HUES48 (cell line): ENCODE data around the gene OR2A25.

Experiments used
- H3K27ac ChIP-seq: one replicate; pipeline ENCODE4 v1.7.0; 2013; ENCODE audit warnings: low read depth, low read length, inconsistent platforms
- H3K27me3 ChIP-seq: 2 replicates; pipeline ENCODE4 v1.6.1; 2013; ENCODE audit warnings: mild to moderate bottlenecking, low read length; ENCODE audit not compliant: control insufficient read depth, insufficient read depth
- H3K36me3 ChIP-seq: 2 replicates; pipeline ENCODE4 v1.6.1; 2013; ENCODE audit warnings: low read length; ENCODE audit not compliant: control insufficient read depth, insufficient read depth
- H3K4me1 ChIP-seq: 2 replicates; pipeline ENCODE4 v1.6.1; 2013; ENCODE audit warnings: mild to moderate bottlenecking, low read length; ENCODE audit not compliant: control insufficient read depth, insufficient read depth
- H3K4me3 ChIP-seq: 2 replicates; pipeline ENCODE4 v1.5.1; 2013; ENCODE audit warnings: mild to moderate bottlenecking, low read depth, low read length
- H3K9ac ChIP-seq: 2 replicates; pipeline ENCODE4 v1.6.1; 2013; ENCODE audit warnings: mild to moderate bottlenecking, low read depth, low read length, moderate library complexity
- H3K9me3 ChIP-seq: 2 replicates; pipeline ENCODE4 v1.6.1; 2013; ENCODE audit warnings: low read length; ENCODE audit not compliant: control insufficient read depth, insufficient read depth

Gene OR2A25

GRCh38 chr7:144069511-144069910 is at the start of gene OR2A25:
OR2A25 (plus strand) TSS chr7:144069811; CDS start chr7:144074220, 4,409 bp downstream.
- no peak within 1 kb of the TSS for H3K27ac ChIP-seq
- H3K9ac ChIP-seq, result no peak within 1 kb of the TSS
- no peaks in the 10 kb centered on the region for H3K9me3 ChIP-seq
- H3K4me3 ChIP-seq, result no peak within 1 kb of the TSS
- H3K36me3 ChIP-seq, result no peaks in the 10 kb centered on the region
- no peaks in the 10 kb centered on the region for H3K4me1 ChIP-seq
- H3K27me3 ChIP-seq, result no peaks in the 10 kb centered on the region

- H3K27ac ChIP-seq, result no peak overlapping the region
- H3K27me3 ChIP-seq, result no peaks in the 10 kb centered on the region
- no peaks in the 10 kb centered on the region for H3K9me3 ChIP-seq
- H3K9ac ChIP-seq, result no peak overlapping the region
- no peaks in the 10 kb centered on the region for H3K36me3 ChIP-seq
- no peak overlapping the region for H3K4me3 ChIP-seq
- H3K4me1 ChIP-seq, result 0 out of 2 replicates have a peak, but pooled peaks cover 5% of the 10 kb centered on the region
Measured at GRCh38 chr7:144020340-144020739, 49.3 kb upstream of the OR2A25 start.

- H3K36me3 ChIP-seq, result no peaks in the 10 kb centered on the region
- H3K27ac ChIP-seq, result no peak overlapping the region
- H3K4me3 ChIP-seq, result no peak overlapping the region
- H3K27me3 ChIP-seq, result no peaks in the 10 kb centered on the region
- H3K9ac ChIP-seq, result no peak overlapping the region
- no peaks in the 10 kb centered on the region for H3K9me3 ChIP-seq
- H3K4me1 ChIP-seq, result 0 out of 2 replicates have a peak, but pooled peaks cover 5% of the 10 kb centered on the region
Measured at GRCh38 chr7:144022169-144022568, 47.4 kb upstream of the OR2A25 start.

- H3K36me3 ChIP-seq, result no peaks in the 10 kb centered on the region
- H3K27ac ChIP-seq, result no peak overlapping the region
- 0 out of 2 replicates have a peak, but pooled peaks cover 5% of the 10 kb centered on the region for H3K4me1 ChIP-seq
- H3K4me3 ChIP-seq, result no peak overlapping the region
- H3K9ac ChIP-seq, result no peak overlapping the region
- H3K9me3 ChIP-seq, result no peaks in the 10 kb centered on the region
- no peaks in the 10 kb centered on the region for H3K27me3 ChIP-seq
Measured at GRCh38 chr7:144023171-144023827, 46.3 kb upstream of the OR2A25 start.

GRCh38 chr7:144024213-144024612 is 45.4 kb upstream of the OR2A25 start:
- Histone ChIP-seq H3K36me3 (no peaks in the 10 kb centered on the region), H3K27me3 (no peaks in the 10 kb centered on the region), H3K9me3 (no peaks in the 10 kb centered on the region), H3K4me1 (0 out of 2 replicates have a peak, but pooled peaks cover 5% of the 10 kb centered on the region), H3K9ac (no peak overlapping the region), H3K27ac (no peak overlapping the region), H3K4me3 (no peak overlapping the region)

- Histone ChIP-seq H3K27ac (no peak overlapping the region), H3K4me3 (no peak overlapping the region), H3K9ac (no peak overlapping the region), H3K36me3 (no peaks in the 10 kb centered on the region), H3K27me3 (no peaks in the 10 kb centered on the region), H3K4me1 (0 out of 2 replicates have a peak, but pooled peaks cover 5% of the 10 kb centered on the region), H3K9me3 (no peaks in the 10 kb centered on the region)
Measured at GRCh38 chr7:144026203-144026883, 43.3 kb upstream of the OR2A25 start.

GRCh38 chr7:144027070-144027469 is 42.5 kb upstream of the OR2A25 start:
- H3K36me3 ChIP-seq, result no peaks in the 10 kb centered on the region
- H3K9me3 ChIP-seq, result no peaks in the 10 kb centered on the region
- H3K9ac ChIP-seq, result no peak overlapping the region
- H3K4me1 ChIP-seq, result 0 out of 2 replicates have a peak, but pooled peaks cover 5% of the 10 kb centered on the region
- no peaks in the 10 kb centered on the region for H3K27me3 ChIP-seq
- H3K27ac ChIP-seq, result no peak overlapping the region
- no peak overlapping the region for H3K4me3 ChIP-seq

- Histone ChIP-seq H3K4me3 (no peak overlapping the region), H3K9ac (no peak overlapping the region), H3K4me1 (no peaks in the 10 kb centered on the region), H3K27ac (no peak overlapping the region), H3K9me3 (no peaks in the 10 kb centered on the region), H3K36me3 (no peaks in the 10 kb centered on the region), H3K27me3 (no peaks in the 10 kb centered on the region)
Measured at GRCh38 chr7:144027974-144028373, 41.6 kb upstream of the OR2A25 start.

- no peak overlapping the region for H3K4me3 ChIP-seq
- no peaks in the 10 kb centered on the region for H3K27me3 ChIP-seq
- no peaks in the 10 kb centered on the region for H3K9me3 ChIP-seq
- H3K9ac ChIP-seq, result no peak overlapping the region
- H3K27ac ChIP-seq, result no peak overlapping the region
- H3K4me1 ChIP-seq, result no peaks in the 10 kb centered on the region
- H3K36me3 ChIP-seq, result no peaks in the 10 kb centered on the region
Measured at GRCh38 chr7:144028547-144028946, 41.1 kb upstream of the OR2A25 start.

- Histone ChIP-seq H3K4me1 (no peaks in the 10 kb centered on the region), H3K4me3 (no peak overlapping the region), H3K9ac (no peak overlapping the region), H3K27me3 (no peaks in the 10 kb centered on the region), H3K27ac (no peak overlapping the region), H3K36me3 (no peaks in the 10 kb centered on the region), H3K9me3 (no peaks in the 10 kb centered on the region)
Measured at GRCh38 chr7:144032516-144032915, 37.1 kb upstream of the OR2A25 start.

GRCh38 chr7:144032985-144033709 is 36.5 kb upstream of the OR2A25 start:
- no peaks in the 10 kb centered on the region for H3K36me3 ChIP-seq
- H3K4me3 ChIP-seq, result no peak overlapping the region
- no peaks in the 10 kb centered on the region for H3K27me3 ChIP-seq
- H3K27ac ChIP-seq, result no peak overlapping the region
- H3K4me1 ChIP-seq, result no peaks in the 10 kb centered on the region
- no peaks in the 10 kb centered on the region for H3K9me3 ChIP-seq
- no peak overlapping the region for H3K9ac ChIP-seq
